SU-DHL-6 (cell line): ENCODE results near the gene SERPINB10.

Experiments used
- H2AFZ ChIP-seq: fragments of 200-600 bp; sonication (generic); 2 replicates; pipeline ENCODE4 v1.6.1; 2014; ENCODE audit warnings: low read depth, mild to moderate bottlenecking, moderate library complexity, mixed read lengths, antibody characterized with exemption, low read length; ENCODE audit not compliant: severe bottlenecking
- H3F3A ChIP-seq: fragments of 200-600 bp; shearing (Covaris generic); 2 replicates; pipeline ENCODE4 v1.6.0; 2016; ENCODE audit warnings: antibody characterized with exemption, mild to moderate bottlenecking; ENCODE audit not compliant: insufficient read depth
- H3K27ac ChIP-seq: fragments of 200-600 bp; sonication (generic); 2 replicates; pipeline ENCODE4 v1.5.1; 2016; ENCODE audit warnings: low read depth, mild to moderate bottlenecking, low read length, moderate library complexity, mixed read lengths
- H3K27me3 ChIP-seq: fragments of 200-600 bp; sonication (generic), shearing (Covaris generic); 2 replicates; pipeline ENCODE4 v1.6.0; 2014; ENCODE audit warnings: mild to moderate bottlenecking, low read length
- H3K36me3 ChIP-seq: fragments of 200-600 bp; sonication (generic); 2 replicates; pipeline ENCODE4 v1.6.1; 2014; ENCODE audit warnings: mild to moderate bottlenecking, low read length, mixed read lengths
- H3K4me2 ChIP-seq: fragments of 300-600, 200-600 bp; shearing (Covaris generic), sonication (generic); 2 replicates; pipeline ENCODE4 v1.6.0; 2014; ENCODE audit warnings: low read length, low read depth, mild to moderate bottlenecking; ENCODE audit not compliant: poor library complexity, severe bottlenecking
- H3K4me3 ChIP-seq: fragments of 200-600 bp; sonication (generic); 2 replicates; pipeline ENCODE4 v1.5.1; 2014; ENCODE audit warnings: antibody characterized with exemption, low read length, mild to moderate bottlenecking, mixed read lengths; ENCODE audit not compliant: insufficient read depth, poor library complexity, severe bottlenecking
- H3K79me2 ChIP-seq: fragments of 200-600 bp; sonication (generic); 2 replicates; pipeline ENCODE4 v1.6.1; 2014; ENCODE audit warnings: mild to moderate bottlenecking, low read length, moderate library complexity; ENCODE audit not compliant: insufficient read depth
- H3K9ac ChIP-seq: fragments of 200-600 bp; sonication (generic); 2 replicates; pipeline ENCODE4 v1.7.0; 2014; ENCODE audit warnings: mild to moderate bottlenecking, low read length
- H3K9me2 ChIP-seq: fragments of 200-600 bp; sonication (generic); replicated peaks from 2 replicates; pipeline ENCODE4 v1.6.1; 2014; ENCODE audit warnings: low read length; ENCODE audit not compliant: insufficient read depth
- H3K9me3 ChIP-seq: fragments of 200-600 bp; sonication (generic); 2 replicates; pipeline ENCODE4 v1.6.1; 2014; ENCODE audit warnings: low read length, mixed read lengths; ENCODE audit not compliant: insufficient read depth
- H4K20me1 ChIP-seq: fragments of 200-600 bp; sonication (generic); 2 replicates; pipeline ENCODE4 v1.6.1; 2014; ENCODE audit warnings: low read depth, mild to moderate bottlenecking, antibody characterized with exemption, low read length, moderate library complexity, mixed read lengths
- EZH2phosphoT487 ChIP-seq: fragments of 200-600 bp; sonication (generic), shearing (Covaris generic); conservative IDR thresholded peaks from 2 replicates; pipeline ENCODE4 v1.6.1; 2018; ENCODE audit warnings: mild to moderate bottlenecking, antibody characterized with exemption, low read length, moderate library complexity, mixed read lengths
- TF ChIP-seq, protein P1 (sequence below): fragments of 200-600 bp; sonication (generic); IDR thresholded peaks from one replicate; pipeline ENCODE4 v1.5.1; 2017; ENCODE audit warnings: antibody characterized with exemption, mild to moderate bottlenecking, low read length, moderate library complexity; ENCODE audit not compliant: insufficient read depth, poor library complexity, severe bottlenecking

Gene SERPINB10

GRCh38 chr18:63905361-63905760 lies 2.4 kb upstream of the SERPINB10 start:
- H3K4me2 ChIP-seq = no peak overlapping the region
- H2AFZ ChIP-seq = no peak overlapping the region
- no peaks in the 10 kb centered on the region for H3K9me3 ChIP-seq
- H3K27ac ChIP-seq = no peak overlapping the region
- TF ChIP-seq EZH2phosphoT487 = no peak
- TF ChIP-seq, protein P1, sequence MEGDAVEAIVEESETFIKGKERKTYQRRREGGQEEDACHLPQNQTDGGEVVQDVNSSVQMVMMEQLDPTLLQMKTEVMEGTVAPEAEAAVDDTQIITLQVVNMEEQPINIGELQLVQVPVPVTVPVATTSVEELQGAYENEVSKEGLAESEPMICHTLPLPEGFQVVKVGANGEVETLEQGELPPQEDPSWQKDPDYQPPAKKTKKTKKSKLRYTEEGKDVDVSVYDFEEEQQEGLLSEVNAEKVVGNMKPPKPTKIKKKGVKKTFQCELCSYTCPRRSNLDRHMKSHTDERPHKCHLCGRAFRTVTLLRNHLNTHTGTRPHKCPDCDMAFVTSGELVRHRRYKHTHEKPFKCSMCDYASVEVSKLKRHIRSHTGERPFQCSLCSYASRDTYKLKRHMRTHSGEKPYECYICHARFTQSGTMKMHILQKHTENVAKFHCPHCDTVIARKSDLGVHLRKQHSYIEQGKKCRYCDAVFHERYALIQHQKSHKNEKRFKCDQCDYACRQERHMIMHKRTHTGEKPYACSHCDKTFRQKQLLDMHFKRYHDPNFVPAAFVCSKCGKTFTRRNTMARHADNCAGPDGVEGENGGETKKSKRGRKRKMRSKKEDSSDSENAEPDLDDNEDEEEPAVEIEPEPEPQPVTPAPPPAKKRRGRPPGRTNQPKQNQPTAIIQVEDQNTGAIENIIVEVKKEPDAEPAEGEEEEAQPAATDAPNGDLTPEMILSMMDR = no peak
- H4K20me1 ChIP-seq = no peaks in the 10 kb centered on the region
- no peaks in the 10 kb centered on the region for H3K36me3 ChIP-seq
- H3K9ac ChIP-seq = no peak overlapping the region
- H3K79me2 ChIP-seq = no peaks in the 10 kb centered on the region
- H3K9me2 ChIP-seq = no peaks in the 10 kb centered on the region
- no peaks in the 10 kb centered on the region for H3K27me3 ChIP-seq
- H3F3A ChIP-seq = no peaks in the 10 kb centered on the region
- H3K4me3 ChIP-seq = no peak overlapping the region

- no peak overlapping the region for H3K4me3 ChIP-seq
- H3K27me3 ChIP-seq = no peaks in the 10 kb centered on the region
- H3K9ac ChIP-seq = no peak overlapping the region
- H3F3A ChIP-seq = no peaks in the 10 kb centered on the region
- H4K20me1 ChIP-seq = no peaks in the 10 kb centered on the region
- no peaks in the 10 kb centered on the region for H3K36me3 ChIP-seq
- H3K9me2 ChIP-seq = no peaks in the 10 kb centered on the region
- no peaks in the 10 kb centered on the region for H3K9me3 ChIP-seq
- TF ChIP-seq EZH2phosphoT487 = no peak
- TF ChIP-seq, protein P1 = no peak
- H3K4me2 ChIP-seq = no peak overlapping the region
- H3K27ac ChIP-seq = no peak overlapping the region
- no peaks in the 10 kb centered on the region for H3K79me2 ChIP-seq
- no peak overlapping the region for H2AFZ ChIP-seq
These were observed 1.7 kb upstream of the SERPINB10 start for GRCh38 chr18:63906056-63906455.

- no peaks in the 10 kb centered on the region; the same call in 1 of the 2 replicates for H3K9me2 ChIP-seq
- H2AFZ ChIP-seq = no peak overlapping the region
- no peak for TF ChIP-seq EZH2phosphoT487
- TF ChIP-seq, protein P1 = no peak
- no peaks in the 10 kb centered on the region for H4K20me1 ChIP-seq
- no peak overlapping the region for H3K4me3 ChIP-seq
- H3K4me2 ChIP-seq = no peak overlapping the region
- no peaks in the 10 kb centered on the region for H3K79me2 ChIP-seq
- no peaks in the 10 kb centered on the region for H3K27me3 ChIP-seq
- H3K27ac ChIP-seq = no peak overlapping the region
- no peaks in the 10 kb centered on the region for H3K9me3 ChIP-seq
- H3K36me3 ChIP-seq = no peaks in the 10 kb centered on the region
- H3F3A ChIP-seq = no peaks in the 10 kb centered on the region
- no peak overlapping the region for H3K9ac ChIP-seq
These were observed 1.1 kb downstream of the SERPINB10 start for GRCh38 chr18:63908858-63909257.

- no peaks in the 10 kb centered on the region for H3K79me2 ChIP-seq
- H3K9me3 ChIP-seq = no peaks in the 10 kb centered on the region
- H3K27ac ChIP-seq = no peak overlapping the region
- no peaks in the 10 kb centered on the region for H3K36me3 ChIP-seq
- H3K9me2 ChIP-seq = no peaks in the 10 kb centered on the region; the same call in 1 of the 2 replicates
- no peak overlapping the region for H3K4me2 ChIP-seq
- TF ChIP-seq, protein P1 = no peak
- no peak for TF ChIP-seq EZH2phosphoT487
- H3K27me3 ChIP-seq = no peaks in the 10 kb centered on the region
- no peaks in the 10 kb centered on the region for H3F3A ChIP-seq
- no peak overlapping the region for H3K9ac ChIP-seq
- no peaks in the 10 kb centered on the region for H4K20me1 ChIP-seq
- no peak overlapping the region for H3K4me3 ChIP-seq
- H2AFZ ChIP-seq = no peak overlapping the region
These were observed 2.1 kb downstream of the SERPINB10 start for GRCh38 chr18:63909870-63910269.
